ENCODE results near the gene SRM.
A peak's percentile ranks its signal among the peaks of the same experiment; 100 is the strongest.

The SRM gene

DNA sequence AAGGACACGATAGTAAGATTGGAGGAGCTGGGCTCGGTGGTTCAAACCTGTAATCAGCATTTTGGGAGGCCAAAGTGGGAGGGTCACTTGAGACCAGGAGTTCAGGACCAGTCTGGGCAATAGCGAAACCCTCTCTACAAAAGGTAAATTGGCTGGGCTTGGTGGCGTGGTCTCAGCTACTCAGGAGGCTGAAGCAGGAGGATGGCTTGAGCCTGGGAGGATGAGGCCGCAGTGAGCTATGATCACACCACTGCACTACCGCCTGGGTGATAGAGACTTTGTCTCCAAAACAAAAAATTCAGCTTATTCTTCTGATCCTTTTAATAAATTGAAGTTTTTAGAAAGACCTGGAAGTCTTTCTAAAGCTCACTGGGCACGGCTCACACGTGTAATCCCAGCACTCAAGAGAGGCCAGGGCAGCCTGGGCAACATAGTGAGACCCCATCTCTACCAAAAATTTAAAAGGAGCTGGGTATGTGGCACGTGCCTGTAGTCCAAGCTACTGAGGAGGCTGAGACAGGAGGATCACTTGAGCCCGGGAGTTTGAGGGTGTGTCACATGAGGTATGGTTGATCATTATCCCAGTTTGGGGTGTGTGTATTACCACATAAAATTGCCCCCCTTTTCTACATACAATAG lies 28.1 kb downstream of the SRM start:
- H3K9me3 Mint-ChIP-seq: no peaks in the 10 kb centered on the region

GRCh38 chr1:11030865-11031264 lies 29.0 kb downstream of the SRM start:
- H3K36me3 Mint-ChIP-seq (ENCODE audit: low read depth): peaks cover 32% of the 10 kb centered on the region
- TF ChIP-seq, protein P1, sequence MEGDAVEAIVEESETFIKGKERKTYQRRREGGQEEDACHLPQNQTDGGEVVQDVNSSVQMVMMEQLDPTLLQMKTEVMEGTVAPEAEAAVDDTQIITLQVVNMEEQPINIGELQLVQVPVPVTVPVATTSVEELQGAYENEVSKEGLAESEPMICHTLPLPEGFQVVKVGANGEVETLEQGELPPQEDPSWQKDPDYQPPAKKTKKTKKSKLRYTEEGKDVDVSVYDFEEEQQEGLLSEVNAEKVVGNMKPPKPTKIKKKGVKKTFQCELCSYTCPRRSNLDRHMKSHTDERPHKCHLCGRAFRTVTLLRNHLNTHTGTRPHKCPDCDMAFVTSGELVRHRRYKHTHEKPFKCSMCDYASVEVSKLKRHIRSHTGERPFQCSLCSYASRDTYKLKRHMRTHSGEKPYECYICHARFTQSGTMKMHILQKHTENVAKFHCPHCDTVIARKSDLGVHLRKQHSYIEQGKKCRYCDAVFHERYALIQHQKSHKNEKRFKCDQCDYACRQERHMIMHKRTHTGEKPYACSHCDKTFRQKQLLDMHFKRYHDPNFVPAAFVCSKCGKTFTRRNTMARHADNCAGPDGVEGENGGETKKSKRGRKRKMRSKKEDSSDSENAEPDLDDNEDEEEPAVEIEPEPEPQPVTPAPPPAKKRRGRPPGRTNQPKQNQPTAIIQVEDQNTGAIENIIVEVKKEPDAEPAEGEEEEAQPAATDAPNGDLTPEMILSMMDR (IDR thresholded peaks at IDR 0.05; ENCODE audit: unreplicated experiment in 3 of 3): no peak
- no peaks in the 10 kb centered on the region for H3K4me1 Mint-ChIP-seq
- H3K9me3 Mint-ChIP-seq: no peaks in the 10 kb centered on the region
- H3K27ac Mint-ChIP-seq: no peak overlapping the region
- no peak overlapping the region for H3K4me3 Mint-ChIP-seq
- no peaks in the 10 kb centered on the region for H3K27me3 Mint-ChIP-seq (ENCODE audit: low read depth)

More for the DNA sequence above, 28.1 kb downstream of the SRM start:
- Mint-ChIP-seq H3K27ac (no peak overlapping the region), H3K36me3 (ENCODE audit: low read depth) (peaks cover 24% of the 10 kb centered on the region), H3K4me1 (no peaks in the 10 kb centered on the region), H3K27me3 (ENCODE audit: low read depth) (no peaks in the 10 kb centered on the region), H3K4me3 (no peak overlapping the region)
- TF ChIP-seq, protein P1 (IDR thresholded peaks at IDR 0.05; ENCODE audit: unreplicated experiment in 3 of 3): no peak

- TF ChIP-seq, protein P1 (IDR thresholded peaks at IDR 0.05; ENCODE audit: unreplicated experiment in 3 of 3): no peak
- Mint-ChIP-seq H3K27me3 (ENCODE audit: low read depth) (no peaks in the 10 kb centered on the region), H3K36me3 (ENCODE audit: low read depth) (peaks cover 56% of the 10 kb centered on the region), H3K4me3 (no peak overlapping the region), H3K27ac (no peak overlapping the region), H3K9me3 (no peaks in the 10 kb centered on the region), H3K4me1 (peaks cover 3% of the 10 kb centered on the region)
Observed at GRCh38 chr1:11028018-11028417, 31.8 kb downstream of the SRM start.

DNA sequence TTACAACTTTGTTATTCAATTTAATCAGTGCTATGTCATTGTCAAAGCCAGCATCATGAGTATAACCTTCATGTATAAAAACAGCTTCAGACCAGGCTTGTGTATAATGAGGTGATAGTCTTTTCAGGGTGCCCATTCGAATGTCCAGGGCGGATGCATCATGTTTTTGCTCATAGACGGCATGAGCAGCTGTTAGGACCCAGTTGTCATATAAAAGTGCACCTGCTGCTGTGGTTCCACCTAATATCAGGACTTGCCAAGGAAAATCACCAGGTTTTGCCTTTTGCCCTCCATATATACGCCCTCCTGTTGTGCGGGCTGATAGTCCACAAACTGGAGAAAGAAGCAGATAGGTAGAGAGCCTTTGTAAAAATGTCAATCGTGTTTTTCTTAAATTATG lies 32.5 kb downstream of the SRM start:
- TF ChIP-seq, protein P1 (IDR thresholded peaks at IDR 0.05; ENCODE audit: unreplicated experiment in 3 of 3): no peak
- peaks cover 63% of the 10 kb centered on the region for H3K36me3 Mint-ChIP-seq (ENCODE audit: low read depth)
- no peaks in the 10 kb centered on the region for H3K27me3 Mint-ChIP-seq (ENCODE audit: low read depth)
- H3K4me3 Mint-ChIP-seq: no peak overlapping the region
- H3K27ac Mint-ChIP-seq: no peak overlapping the region
- H3K4me1 Mint-ChIP-seq: peaks cover 3% of the 10 kb centered on the region
- no peaks in the 10 kb centered on the region for H3K9me3 Mint-ChIP-seq

GRCh38 chr1:11026903-11027302 lies 32.9 kb downstream of the SRM start:
- peaks cover 3% of the 10 kb centered on the region for H3K4me1 Mint-ChIP-seq
- no peaks in the 10 kb centered on the region for H3K9me3 Mint-ChIP-seq

More at GRCh38 chr1:11026903-11027302, 32.9 kb downstream of the SRM start:
- Mint-ChIP-seq H3K36me3 (ENCODE audit: low read depth) (peaks cover 67% of the 10 kb centered on the region), H3K27ac (peak overlapping the region in 1 of 3 experiments; percentile 40), H3K4me3 (no peak overlapping the region), H3K27me3 (ENCODE audit: low read depth) (no peaks in the 10 kb centered on the region)
- TF ChIP-seq, protein P1 (IDR thresholded peaks at IDR 0.05; ENCODE audit: unreplicated experiment in 3 of 3): no peak

Measured in nephron (organoid).